HG03575 (cell line): ENCODE results near the gene KNTC1.
"Not testable (repeated sequence)": the region's sequence is repeated elsewhere in the genome, so short reads cannot be mapped to it uniquely, and the experiment has no call there.

ENCODE experiments used
- ATAC-seq: cut with Tn5 transposase; IDR thresholded peaks from one replicate; pipeline ENCODE4 v1.9.1; 2021; ENCODE audit not compliant: unreplicated experiment, insufficient number of reproducible peaks, low FRiP score; ENCODE audit errors: extremely low read depth

Gene KNTC1

DNA sequence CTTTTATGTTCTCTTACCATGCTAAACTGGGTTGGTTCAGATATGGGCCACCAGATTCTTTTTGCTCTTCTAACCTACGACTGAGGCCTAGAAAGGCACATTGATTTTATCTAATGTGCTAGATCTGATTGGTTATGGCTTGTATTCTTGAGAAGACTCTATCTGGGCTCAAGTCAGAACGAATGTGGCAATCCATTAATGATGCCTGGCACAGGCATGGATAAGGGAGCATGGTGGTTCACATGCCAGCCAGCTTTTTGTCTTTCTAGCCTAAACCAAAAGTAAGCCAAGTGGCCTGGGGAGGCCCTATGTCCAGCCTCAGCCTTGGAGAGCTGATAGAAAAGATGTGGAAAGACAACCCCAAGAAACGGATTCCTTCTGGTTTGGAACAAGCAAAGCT, 82.7 kb downstream of the KNTC1 start:
- no peak for ATAC-seq

DNA sequence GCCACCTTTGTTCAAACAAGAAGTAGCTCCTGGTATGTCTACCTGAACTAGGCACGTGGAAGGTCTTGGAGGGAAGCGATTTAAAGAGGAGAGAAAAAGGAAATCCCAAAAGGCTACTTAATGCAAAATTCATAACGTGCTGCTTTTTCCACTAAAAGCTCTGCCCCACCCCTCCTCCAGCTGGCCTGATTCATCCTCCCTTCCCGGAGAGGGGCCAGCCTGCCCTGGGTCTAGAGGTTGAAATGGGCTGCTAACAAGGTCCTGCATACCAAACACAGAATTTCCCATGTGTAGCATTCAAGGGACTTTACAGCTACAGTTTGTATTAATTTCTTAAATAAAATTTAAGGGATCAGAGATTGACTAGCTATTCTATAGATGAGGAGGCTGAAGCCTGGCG, 83.2 kb downstream of the KNTC1 start:
- ATAC-seq: no peak

DNA sequence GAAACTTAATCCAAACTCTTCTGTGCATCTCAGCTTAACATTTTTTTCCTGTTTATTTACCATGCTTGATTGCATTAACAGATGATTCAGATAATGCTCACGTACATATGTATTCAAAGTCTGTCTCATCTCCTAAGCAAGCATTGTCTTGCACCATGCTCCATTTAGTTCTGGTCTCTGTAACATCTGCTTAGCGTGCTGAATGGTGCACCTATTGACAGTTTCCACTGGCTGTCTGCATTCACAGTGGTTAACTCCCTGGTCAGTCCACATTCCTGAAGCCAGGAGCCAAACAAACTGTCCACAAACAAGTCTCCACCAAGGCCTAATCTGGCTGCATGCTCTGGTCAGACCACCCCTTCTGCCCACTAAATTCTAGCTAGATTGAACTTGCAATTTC, 83.9 kb downstream of the KNTC1 start:
- no peak for ATAC-seq

DNA sequence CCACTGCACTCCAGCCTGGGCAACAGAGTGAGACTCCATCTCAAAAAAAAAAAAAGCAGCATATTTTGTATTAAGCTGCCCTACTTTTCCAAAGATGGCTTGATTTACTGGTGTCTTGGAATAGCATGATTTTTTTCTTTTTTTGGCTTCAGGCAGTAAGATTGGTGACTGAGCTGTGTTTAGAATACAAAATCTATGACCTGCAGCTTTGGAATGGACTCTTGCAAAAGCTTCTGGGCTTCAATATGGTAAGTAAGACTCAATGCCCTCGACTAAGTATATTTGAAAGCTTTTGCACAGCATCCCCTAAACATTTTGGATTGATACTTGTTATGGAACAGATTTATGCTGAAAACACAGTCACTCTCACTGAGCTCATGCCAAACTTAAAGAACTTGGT, 87.8 kb downstream of the KNTC1 start:
- ATAC-seq: no peak

DNA sequence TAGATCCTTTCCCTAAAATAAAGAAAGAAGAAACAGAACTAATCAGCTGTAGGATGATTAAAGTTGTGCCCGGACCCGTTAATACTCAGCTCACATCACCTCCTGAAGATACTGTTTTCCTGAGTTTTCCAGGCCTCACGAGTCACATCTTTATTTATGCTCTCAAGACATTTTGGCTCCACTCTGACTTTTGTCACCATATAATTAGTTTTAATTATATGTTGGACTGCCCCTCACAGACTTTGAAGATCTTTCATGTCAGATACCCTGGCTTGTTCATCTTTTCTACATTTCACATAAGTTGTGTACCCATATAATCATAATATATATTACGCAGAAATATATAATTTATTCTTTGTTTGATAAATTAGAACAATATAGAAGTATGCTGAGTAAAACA, 88.7 kb downstream of the KNTC1 start:
- ATAC-seq: no peak

DNA sequence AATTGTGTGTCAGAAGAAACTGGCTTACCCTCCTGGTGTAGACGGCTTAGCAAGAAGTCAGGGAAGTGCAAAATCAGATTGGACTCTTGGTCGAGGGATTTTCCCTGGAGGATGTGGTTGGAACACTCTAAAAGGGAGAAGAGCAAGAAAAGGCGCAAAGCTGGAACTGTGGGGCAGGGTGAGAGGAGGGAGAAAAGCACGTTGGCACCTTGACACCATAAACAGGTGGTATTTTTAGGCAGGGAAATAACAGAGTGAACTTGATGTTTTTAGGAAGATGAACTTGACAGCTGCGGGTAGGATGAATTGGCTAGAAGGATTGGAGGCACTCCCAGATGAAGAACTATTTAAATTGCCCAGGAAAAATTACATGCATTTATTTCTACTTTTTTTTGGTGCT, 108.4 kb downstream of the KNTC1 start:
- ATAC-seq: no peak

DNA sequence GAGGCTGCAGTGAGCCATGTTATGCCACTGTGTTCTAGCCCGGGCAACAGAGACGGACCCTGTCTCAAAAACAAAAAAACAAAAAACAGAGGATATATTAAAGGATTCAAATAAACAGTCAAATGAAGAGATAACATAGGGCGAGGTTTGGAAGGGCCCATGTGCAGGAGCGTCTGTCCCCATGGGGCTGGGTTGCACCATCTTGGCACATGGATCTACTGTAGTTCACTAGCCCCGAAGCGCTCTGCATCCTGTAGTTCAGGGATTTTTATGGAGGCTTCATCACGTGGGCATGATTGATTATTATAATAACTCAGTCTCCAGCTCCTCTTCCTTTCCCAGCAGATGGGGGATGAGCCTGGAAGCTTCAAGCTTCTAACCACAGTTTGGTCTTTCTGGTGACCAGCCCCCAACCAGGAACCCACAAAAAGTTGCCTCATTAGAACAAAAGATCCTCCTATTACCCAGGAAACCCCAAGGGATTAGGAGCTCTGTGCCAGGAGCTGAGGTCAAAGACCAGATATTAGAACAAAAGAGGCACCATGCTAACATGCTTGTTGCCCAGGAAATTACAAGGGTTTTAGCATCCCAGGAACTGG, 116.3 kb downstream of the KNTC1 start:
- ATAC-seq: no peak

DNA sequence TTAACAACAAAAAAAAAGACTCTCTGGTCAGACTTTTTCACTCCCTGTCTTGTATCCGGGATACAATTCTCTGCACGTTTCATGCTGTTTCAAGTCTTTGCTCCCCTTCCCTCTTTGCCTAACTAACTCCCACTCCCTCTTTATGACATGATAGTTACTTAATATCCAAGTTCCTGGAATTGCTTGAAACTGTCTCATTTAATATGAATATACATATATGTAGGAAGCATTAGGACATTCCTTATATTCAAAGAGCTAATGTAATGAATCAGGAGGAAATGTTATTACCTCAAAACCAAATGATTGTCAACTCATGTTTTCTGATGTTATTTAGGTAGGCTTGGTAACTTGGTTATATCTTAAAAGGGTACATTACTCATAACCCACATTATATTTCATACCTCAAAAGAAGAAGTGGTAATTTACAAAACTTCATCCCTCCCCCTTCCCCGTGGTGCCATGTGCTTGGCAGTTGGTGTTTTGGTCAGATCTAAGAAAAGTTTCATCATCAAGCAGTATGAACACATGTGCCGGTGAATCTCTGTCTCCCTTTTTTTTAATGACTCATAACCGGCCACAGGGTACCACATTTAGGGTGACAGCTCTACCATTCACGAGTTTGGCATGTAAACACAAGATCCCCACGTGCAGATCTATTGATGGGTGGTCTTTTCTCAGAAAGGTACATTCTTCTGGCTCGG, 119.6 kb downstream of the KNTC1 start:
- no peak for ATAC-seq

DNA sequence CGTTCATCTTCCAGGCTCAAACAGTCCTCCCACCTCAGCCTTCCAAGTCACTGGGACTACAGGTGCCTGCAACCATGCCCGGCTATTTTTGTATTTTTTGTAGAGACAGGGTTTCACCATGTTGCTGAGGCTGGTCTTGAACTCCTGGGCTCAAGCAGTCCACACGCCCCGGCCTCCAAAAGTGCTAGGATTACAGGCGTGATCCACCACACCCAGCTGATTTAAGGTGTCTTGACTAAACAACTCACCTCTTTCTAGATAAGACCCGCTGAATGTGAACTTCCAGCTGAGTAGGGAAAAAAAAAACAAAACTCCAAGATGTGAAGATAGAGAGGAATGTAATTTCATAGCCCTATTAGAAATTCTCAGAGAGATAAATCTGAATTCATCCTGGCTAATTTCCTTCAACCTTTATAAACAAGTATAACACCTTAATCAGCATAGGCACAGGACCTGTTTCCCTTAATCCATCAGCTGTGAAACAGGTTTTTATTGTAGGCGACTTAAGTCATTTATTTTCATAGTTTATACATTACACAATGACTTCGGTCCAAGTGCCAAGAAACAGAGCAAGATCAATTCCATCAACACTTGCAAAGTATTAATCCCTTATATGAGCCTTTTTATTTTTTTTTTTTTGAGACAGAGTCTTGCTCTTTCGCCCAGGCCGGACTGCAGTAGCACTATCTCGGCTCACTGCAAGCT, 124.6 kb downstream of the KNTC1 start:
- no peak for ATAC-seq

DNA sequence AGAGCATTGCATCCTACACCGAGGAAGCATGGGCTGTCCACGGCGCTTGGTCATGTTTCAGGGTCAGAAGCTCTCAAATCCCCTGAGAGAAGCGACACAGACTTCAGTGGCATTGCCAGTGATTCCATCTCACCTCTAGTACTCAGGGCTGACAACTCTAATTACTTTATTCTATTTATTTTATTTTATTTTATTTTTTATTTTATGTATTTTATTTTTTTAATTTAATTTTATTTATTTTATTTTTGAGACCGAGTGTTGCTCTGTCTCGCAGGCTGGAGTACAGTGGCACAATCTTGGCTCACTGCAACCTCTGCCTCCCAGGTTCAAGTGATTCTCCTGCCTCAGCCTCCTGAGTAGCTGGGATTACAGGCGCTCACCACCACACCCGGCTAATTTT, 126.2 kb downstream of the KNTC1 start:
- ATAC-seq: not testable (repeated sequence)

DNA sequence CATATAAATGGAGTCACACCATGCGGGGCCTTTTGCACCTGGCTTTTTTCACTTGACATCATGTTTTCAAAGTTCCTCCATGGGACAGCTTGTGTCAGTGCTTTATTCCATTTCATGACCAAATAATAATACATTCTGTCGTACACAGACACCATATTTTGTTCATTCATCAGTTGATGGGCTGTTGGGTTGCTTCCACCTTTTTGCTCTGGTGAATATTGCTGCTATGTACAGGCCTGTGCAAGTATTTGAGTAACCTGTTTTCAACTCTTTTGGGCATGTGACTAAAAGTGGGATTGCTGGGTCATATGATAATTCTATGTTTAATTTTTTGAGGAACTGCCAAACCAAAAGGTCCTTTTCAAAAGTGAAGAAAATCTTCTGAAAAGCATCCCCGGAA, 129.2 kb downstream of the KNTC1 start:
- no peak for ATAC-seq

DNA sequence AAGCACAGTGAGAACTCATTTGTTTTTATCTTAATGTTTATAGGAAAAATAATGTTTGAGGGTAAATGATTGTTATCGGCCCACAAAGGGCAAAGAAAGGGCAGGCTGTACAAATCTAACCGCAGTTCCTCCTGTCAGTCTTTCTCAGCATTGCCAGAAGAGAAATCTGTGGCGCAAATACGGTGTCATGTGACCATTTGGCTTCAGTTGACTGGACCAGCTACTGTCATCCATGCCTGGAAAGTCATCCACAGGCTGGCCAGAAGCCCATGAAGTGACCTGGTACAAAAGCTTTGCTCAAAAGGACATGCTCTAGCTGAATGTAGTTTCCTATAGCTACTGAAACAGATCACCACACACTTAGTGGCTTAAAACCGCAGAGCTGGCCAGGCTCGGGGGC, 132.5 kb downstream of the KNTC1 start:
- ATAC-seq: no peak

DNA sequence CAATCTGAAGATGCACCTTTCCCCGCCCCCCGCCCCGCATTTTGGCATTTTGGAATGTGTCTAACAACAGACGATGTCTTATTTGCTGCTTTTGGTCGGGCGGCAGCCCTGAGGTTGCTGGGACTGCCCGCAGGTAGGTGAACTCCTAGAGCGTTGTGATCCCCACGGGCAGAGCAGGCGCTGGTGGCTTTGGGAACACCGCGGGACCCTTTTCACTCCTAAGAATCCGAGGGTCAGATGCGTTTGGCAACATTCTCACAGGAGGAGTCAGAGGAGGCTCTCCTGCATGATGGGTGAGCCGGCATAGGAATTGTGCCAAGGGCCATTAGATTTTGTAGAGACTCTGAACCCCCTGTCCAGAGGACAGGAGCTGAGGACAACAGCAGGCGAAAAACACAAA, 134.2 kb downstream of the KNTC1 start:
- no peak for ATAC-seq

DNA sequence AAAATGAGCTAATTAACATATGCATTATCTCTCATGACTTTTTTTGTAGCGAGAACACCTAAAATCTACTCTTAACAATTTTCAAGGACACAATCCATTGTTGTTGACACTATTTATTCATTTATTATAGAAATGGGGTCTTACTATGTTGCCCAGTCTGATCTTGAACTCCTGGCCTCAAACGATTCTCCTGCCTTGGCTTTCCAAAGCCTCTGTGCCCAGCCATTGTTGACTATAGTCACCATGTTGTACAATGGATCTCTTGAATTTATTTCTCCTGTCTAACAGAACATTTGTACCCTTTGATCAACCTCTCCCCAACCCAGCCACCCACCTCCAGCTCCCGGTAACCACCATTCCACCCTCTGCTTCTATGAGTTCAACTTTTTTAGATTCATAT, 134.9 kb downstream of the KNTC1 start:
- ATAC-seq: no peak

DNA sequence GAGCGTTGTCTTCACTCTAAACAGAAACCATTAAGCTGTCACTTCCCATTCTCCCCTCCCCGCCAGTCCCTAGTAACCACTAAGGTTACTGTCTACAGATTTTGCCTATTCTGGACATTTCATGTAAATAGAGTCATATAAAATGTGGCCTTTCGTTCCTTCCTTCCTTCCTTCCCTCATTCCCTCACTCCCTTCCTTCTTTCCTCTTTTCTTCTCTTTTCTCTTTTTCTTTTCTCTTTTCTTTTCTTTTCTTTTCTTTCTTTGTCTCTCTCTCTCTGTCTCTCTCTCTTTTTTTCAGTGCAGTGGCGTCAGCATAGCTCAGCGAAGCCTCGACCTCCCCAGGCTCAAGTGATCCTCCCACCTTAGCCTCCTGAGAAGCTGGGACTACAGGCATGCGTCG, 138.3 kb downstream of the KNTC1 start:
- ATAC-seq: no peak

DNA sequence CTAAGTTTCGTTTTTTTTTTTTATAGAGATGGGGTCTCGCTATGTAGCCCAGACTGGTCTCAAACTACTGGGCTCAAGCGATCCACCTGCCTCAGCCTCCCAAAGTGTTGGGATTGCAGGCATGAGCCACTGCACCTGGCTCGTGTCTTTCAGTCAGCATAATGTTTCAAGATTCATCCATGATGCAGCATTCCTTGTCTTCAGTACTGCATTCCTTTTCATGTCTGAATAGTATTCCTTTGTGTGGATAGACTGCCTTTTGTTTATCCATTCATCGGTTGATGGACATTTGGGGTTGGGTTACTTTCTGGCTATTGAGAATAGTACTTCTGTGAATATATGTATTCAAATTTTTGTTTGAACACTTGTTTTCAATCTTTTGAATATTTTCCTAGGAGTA, 138.7 kb downstream of the KNTC1 start:
- ATAC-seq: no peak

DNA sequence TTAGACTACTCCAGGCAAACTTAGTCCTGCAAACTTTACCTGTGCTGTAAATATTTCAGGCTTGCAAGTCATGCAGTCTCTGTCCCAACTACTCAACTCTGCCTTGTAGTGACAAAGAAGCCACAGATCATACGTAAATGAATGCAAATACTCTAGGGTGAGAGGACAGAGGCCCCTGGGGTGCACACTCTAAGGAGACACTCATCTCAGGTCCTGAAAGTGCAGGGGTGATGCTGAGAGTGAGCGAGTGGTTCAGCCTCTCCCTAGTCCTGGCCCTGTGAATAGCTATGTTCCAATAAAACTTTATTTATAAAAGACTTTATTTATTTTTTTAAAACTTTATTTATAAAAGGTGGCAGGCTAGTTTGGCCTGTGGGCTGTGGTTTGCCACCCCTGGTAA, 141.2 kb downstream of the KNTC1 start:
- ATAC-seq: no peak

DNA sequence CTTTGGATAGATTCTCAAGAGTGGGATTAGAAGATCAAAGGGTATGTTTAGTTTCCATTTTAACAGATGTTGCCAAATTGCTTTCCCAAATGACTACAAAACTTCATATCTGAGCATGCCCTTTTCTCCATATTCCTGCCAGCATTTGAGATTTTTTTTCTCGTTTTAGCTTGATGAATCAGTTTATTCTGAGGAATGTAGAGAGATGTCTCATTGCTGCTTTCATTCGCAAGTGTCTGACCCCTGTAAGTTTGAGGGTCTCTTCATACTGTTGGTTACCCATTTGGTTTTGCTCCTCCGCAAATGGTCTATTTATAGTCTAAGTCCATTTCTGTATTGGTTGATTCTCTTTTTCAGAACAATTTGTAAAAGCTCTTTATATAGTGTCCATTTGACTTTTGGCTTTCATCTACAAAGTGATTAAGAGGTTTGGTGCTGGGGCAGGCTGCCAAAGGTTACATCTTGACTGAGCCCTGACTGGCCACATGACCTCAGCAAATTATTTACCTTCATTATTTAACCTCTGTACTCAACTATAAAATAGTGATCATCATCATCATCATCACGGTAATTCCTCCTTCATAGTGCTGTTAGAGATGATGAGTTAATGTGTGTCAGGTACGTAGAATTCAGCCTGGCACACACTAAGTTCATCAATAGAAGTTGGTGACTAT, 142.5 kb downstream of the KNTC1 start:
- no peak for ATAC-seq

DNA sequence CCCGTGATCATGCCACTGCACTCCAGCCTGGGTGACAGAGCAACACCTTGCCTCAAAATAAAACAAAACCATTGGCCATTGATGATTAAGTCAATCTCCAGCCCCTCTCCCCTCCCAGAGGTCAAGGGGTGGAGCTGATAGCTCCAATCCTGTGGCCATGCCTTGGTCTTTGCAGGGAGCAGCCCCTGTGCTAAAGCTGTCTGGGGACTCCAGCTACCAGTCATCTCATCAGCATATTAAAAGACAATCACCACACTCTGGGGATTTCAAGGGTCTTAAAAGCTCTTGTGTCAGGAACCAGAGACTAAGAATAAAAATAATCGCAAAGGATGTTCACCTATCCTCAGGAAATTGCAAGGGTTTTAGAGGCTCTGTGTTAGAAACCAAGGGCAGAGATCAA, 145.5 kb downstream of the KNTC1 start:
- no peak for ATAC-seq
